CD4-positive, alpha-beta T cell treated with Interleukin-12 subunit alpha and Interleukin-12 subunit beta, for 1 hour (primary cell): ENCODE measurements around the gene VSIG2.
A peak's percentile ranks its signal among the peaks of the same experiment; 100 is the strongest.

Experiments
- DNase-seq: peaks from one replicate; pipeline ENCODE4 v3.0.0-alpha.2; 2020

Gene VSIG2

GRCh38 chr11:124762624-124763155 lies 10.6 kb upstream of the VSIG2 start:
- no peak for DNase-seq

- peak; percentile 75 for DNase-seq
These were observed 10.1 kb upstream of the VSIG2 start, which contains the start of gene ESAM for GRCh38 chr11:124762105-124762623. Gene ESAM (minus strand): TSS chr11:124762290. CDS start chr11:124762154, 136 bp downstream.

GRCh38 chr11:124761301-124762104 lies 9.4 kb upstream of the VSIG2 start:
- no peak for DNase-seq

- DNase-seq, result no peak
These were observed 8.8 kb upstream of the VSIG2 start for GRCh38 chr11:124760806-124761205.

- DNase-seq, result no peak
These were observed 8.2 kb upstream of the VSIG2 start for GRCh38 chr11:124760205-124760652.

GRCh38 chr11:124759266-124760204 lies 7.5 kb upstream of the VSIG2 start:
- no peak for DNase-seq

GRCh38 chr11:124758355-124759265 lies 6.6 kb upstream of the VSIG2 start:
- DNase-seq, result peak; percentile 68

- no peak for DNase-seq
These were observed 5.3 kb upstream of the VSIG2 start for GRCh38 chr11:124757320-124757719.

- DNase-seq, result no peak
These were observed 4.7 kb upstream of the VSIG2 start for GRCh38 chr11:124756753-124757227.

- no peak for DNase-seq
These were observed 4.1 kb upstream of the VSIG2 start for GRCh38 chr11:124756033-124756752.

GRCh38 chr11:124754710-124755109 lies 2.7 kb upstream of the VSIG2 start:
- no peak for DNase-seq

GRCh38 chr11:124754309-124754708 lies 2.3 kb upstream of the VSIG2 start:
- DNase-seq, result no peak

GRCh38 chr11:124753624-124754023 lies 1.6 kb upstream of the VSIG2 start:
- no peak for DNase-seq

- no peak for DNase-seq
These were observed 1.1 kb upstream of the VSIG2 start for GRCh38 chr11:124753205-124753604.

GRCh38 chr11:124752471-124753102 lies 532 bp upstream of the VSIG2 start:
- DNase-seq, result no peak

GRCh38 chr11:124751391-124751740 lies 689 bp downstream of the VSIG2 start:
- DNase-seq, result no peak

- DNase-seq, result no peak
These were observed 2.1 kb downstream of the VSIG2 start for GRCh38 chr11:124749912-124750311.

- no peak for DNase-seq
These were observed 3.3 kb downstream of the VSIG2 start for GRCh38 chr11:124748481-124749343.

- no peak for DNase-seq
These were observed 4.0 kb downstream of the VSIG2 start for GRCh38 chr11:124748100-124748418.
